H1 (cell line): ENCODE results near the gene SCNN1B. TPM values are rescaled to one million over a fixed set of nuclear protein-coding genes. Genes with fewer than 3 reads are reported as not detected.
A peak's percentile ranks its signal among the peaks of the same experiment; 100 is the strongest.

Experiments used
- CTCF ChIA-PET: fragments of 300-600 bp; sonication (Branson Sonifier 250); formaldehyde crosslinking; loops from one replicate; lab custom pipeline; 2021; ENCODE audit not compliant: partially characterized antibody; lab: Charles Lee
- POLR2A ChIA-PET: fragments of 300-600 bp; sonication (Branson Sonifier 250); formaldehyde crosslinking; loops from one replicate; lab custom pipeline; 2021; ENCODE audit warnings: inconsistent platforms; ENCODE audit not compliant: partially characterized antibody; lab: Charles Lee
- DNase-seq, 2 experiments: peaks; one replicate each; pipeline versions ENCODE4 v3.0.0 to v3.0.0-alpha.2; 2010 to 2022; ENCODE audit warnings: low spot score in 2 of 2, low read depth in 1 of 2, mixed read lengths in 1 of 2
- FAIRE-seq: peaks from 2 replicates; lab custom pipeline; 2011; peaks lifted over from hg19 to GRCh38; lab: Jason Lieb, UNC
- H2AFZ ChIP-seq: 2 replicates; pipeline ENCODE4 v1.8.1; 2012; ENCODE audit warnings: low read length, inconsistent platforms
- H2AK5ac ChIP-seq: 2 replicates; pipeline ENCODE4 v1.6.1; 2013; ENCODE audit warnings: low read depth, low read length
- H2BK120ac ChIP-seq: replicated peaks from 2 replicates; pipeline ENCODE3; 2013; ENCODE audit warnings: low read depth, low read length, inconsistent platforms
- H2BK12ac ChIP-seq: 2 replicates; pipeline ENCODE4 v1.6.1; 2013; ENCODE audit warnings: low read depth, low read length
- H2BK15ac ChIP-seq: 2 replicates; pipeline ENCODE4 v1.6.1; 2013; ENCODE audit warnings: low read length
- H2BK20ac ChIP-seq: 2 replicates; pipeline ENCODE4 v1.6.1; 2013; ENCODE audit warnings: low read length
- H2BK5ac ChIP-seq: 2 replicates; pipeline ENCODE4 v1.6.1; 2013; ENCODE audit warnings: low read depth, low read length
- H3K14ac ChIP-seq: 2 replicates; pipeline ENCODE4 v1.6.1; 2013; ENCODE audit warnings: inconsistent platforms; ENCODE audit not compliant: insufficient read length
- H3K18ac ChIP-seq: 2 replicates; pipeline ENCODE4 v1.6.1; 2013; ENCODE audit warnings: low read length; ENCODE audit errors: extremely low read depth
- H3K23ac ChIP-seq: 2 replicates; pipeline ENCODE4 v1.6.1; 2013; ENCODE audit warnings: inconsistent platforms; ENCODE audit not compliant: insufficient read length
- H3K23me2 ChIP-seq: 2 replicates; pipeline ENCODE4 v1.6.1; 2013; ENCODE audit warnings: low read depth, low read length
- H3K27ac ChIP-seq: 2 replicates; pipeline ENCODE4 v1.6.1; 2011; ENCODE audit warnings: low read depth, low read length, inconsistent platforms
- H3K27me3 ChIP-seq, 4 experiments: replicated peaks in 1 of 4; 1 replicate in 1 of 4; 2 replicates in 3 of 4; pipeline versions ENCODE4 v1.6.1 to v1.8.1; 2011 to 2013; ENCODE audit warnings: low read length in 3 of 4, mild to moderate bottlenecking in 3 of 4, inconsistent platforms in 2 of 4, mixed read lengths in 2 of 4, moderate library complexity in 1 of 4; ENCODE audit not compliant: control insufficient read depth in 3 of 4, insufficient read depth in 3 of 4; ENCODE audit errors: extremely low read depth in 1 of 4
- H3K36me3 ChIP-seq, 4 experiments: 2 replicates each; pipeline versions ENCODE4 v1.6.1 to v1.8.1; 2011 to 2013; ENCODE audit warnings: mild to moderate bottlenecking in 4 of 4, low read length in 3 of 4, moderate library complexity in 2 of 4, control low read depth in 1 of 4, inconsistent platforms in 1 of 4; ENCODE audit not compliant: insufficient read depth in 4 of 4, control insufficient read depth in 2 of 4
- H3K4ac ChIP-seq: replicated peaks from 2 replicates; pipeline ENCODE3; 2013; ENCODE audit warnings: low read length, low read depth, mixed read lengths, inconsistent platforms; ENCODE audit not compliant: insufficient read length
- H3K4me1 ChIP-seq, 4 experiments: replicated peaks in 1 of 4; 1 replicate in 1 of 4; 2 replicates in 3 of 4; pipeline versions ENCODE4 v1.6.1 to v1.8.1; 2011 to 2013; ENCODE audit warnings: low read length in 3 of 4, inconsistent platforms in 2 of 4, mixed read lengths in 1 of 4; ENCODE audit not compliant: insufficient read depth in 4 of 4, control insufficient read depth in 3 of 4
- H3K4me2 ChIP-seq, 2 experiments: 2 replicates each; pipeline versions ENCODE4 v1.6.1 to v1.8.1; 2011 to 2013; ENCODE audit warnings: low read depth in 2 of 2, low read length in 2 of 2, control low read depth in 1 of 2, inconsistent platforms in 1 of 2, mild to moderate bottlenecking in 1 of 2; ENCODE audit not compliant: insufficient read depth in 1 of 2
- H3K4me3 ChIP-seq, 4 experiments: fragments of 200-600, 300-600 bp in 1 of 4; sonication (generic), shearing (Covaris generic), sonication (Bioruptor Twin) in 1 of 4; 2 replicates each; pipeline versions ENCODE4 v1.5.1 to v1.8.1; 2011 to 2016; ENCODE audit warnings: low read length in 4 of 4, low read depth in 3 of 4, control low read depth in 2 of 4, inconsistent platforms in 2 of 4, mild to moderate bottlenecking in 2 of 4, mixed read lengths in 1 of 4, moderate library complexity in 1 of 4; ENCODE audit not compliant: insufficient read depth in 2 of 4; ENCODE audit errors: extremely low read depth in 1 of 4
- H3K56ac ChIP-seq: replicated peaks from 2 replicates; pipeline ENCODE3; 2013; ENCODE audit warnings: low read depth, mild to moderate bottlenecking, mixed read lengths, low read length, inconsistent platforms; ENCODE audit not compliant: insufficient read length
- H3K79me1 ChIP-seq: 2 replicates; pipeline ENCODE4 v1.6.1; 2013; ENCODE audit warnings: low read depth, low read length, control low read depth
- H3K79me2 ChIP-seq, 2 experiments: 2 replicates each; pipeline versions ENCODE4 v1.6.1 to v1.8.1; 2012 to 2013; ENCODE audit warnings: low read length in 2 of 2, mild to moderate bottlenecking in 2 of 2, inconsistent platforms in 1 of 2; ENCODE audit not compliant: insufficient read depth in 2 of 2, control insufficient read depth in 1 of 2
- H3K9ac ChIP-seq, 4 experiments: replicated peaks in 1 of 4; 1 replicate in 1 of 4; 2 replicates in 3 of 4; pipeline versions ENCODE4 v1.6.1 to v1.8.1; 2011 to 2013; ENCODE audit warnings: low read depth in 3 of 4, low read length in 3 of 4, control low read depth in 2 of 4, mild to moderate bottlenecking in 2 of 4, moderate library complexity in 2 of 4, inconsistent platforms in 1 of 4; ENCODE audit errors: extremely low read depth in 1 of 4
- H3K9me3 ChIP-seq, 2 experiments: 2 replicates each; pipeline versions ENCODE4 v1.6.1 to v1.8.1; 2012 to 2013; ENCODE audit warnings: mild to moderate bottlenecking in 2 of 2, moderate library complexity in 2 of 2, control low read depth in 1 of 2, inconsistent platforms in 1 of 2, low read depth in 1 of 2, low read length in 1 of 2, mixed read lengths in 1 of 2; ENCODE audit not compliant: insufficient read depth in 2 of 2
- H4K20me1 ChIP-seq, 2 experiments: replicated peaks in 1 of 2; 2 replicates each; pipeline versions ENCODE3 to v1.8.1; 2011 to 2013; ENCODE audit warnings: inconsistent platforms in 2 of 2, low read length in 2 of 2, mild to moderate bottlenecking in 1 of 2; ENCODE audit not compliant: insufficient read depth in 2 of 2, control insufficient read depth in 1 of 2
- H4K5ac ChIP-seq: 2 replicates; pipeline ENCODE4 v1.6.1; 2013; ENCODE audit warnings: low read length, low read depth, mixed read lengths, inconsistent platforms; ENCODE audit not compliant: insufficient read length
- H4K8ac ChIP-seq: 2 replicates; pipeline ENCODE4 v1.8.0; 2013; ENCODE audit warnings: mild to moderate bottlenecking, moderate library complexity, low read length, inconsistent platforms; ENCODE audit not compliant: insufficient read depth; ENCODE audit errors: extremely low read depth
- H4K91ac ChIP-seq: replicated peaks from 2 replicates; pipeline ENCODE3; 2013; ENCODE audit warnings: low read length, mixed read lengths, inconsistent platforms; ENCODE audit not compliant: insufficient read length
- CTCF ChIP-seq, 3 experiments: IDR thresholded peaks; 1 replicate in 2 of 3; 2 replicates in 1 of 3; pipeline versions ENCODE4 v1.5.1 to v1.6.1; 2011; ENCODE audit warnings: low read length in 3 of 3, mild to moderate bottlenecking in 3 of 3, inconsistent platforms in 2 of 3, low read depth in 1 of 3, moderate library complexity in 1 of 3; ENCODE audit not compliant: insufficient read depth in 1 of 3; ENCODE audit errors: control extremely low read depth in 1 of 3
- KDM1A ChIP-seq: fragments of 200-600, 300-600 bp; sonication (generic); IDR thresholded peaks from 2 replicates; pipeline ENCODE4 v1.7.1; 2016; ENCODE audit warnings: mild to moderate bottlenecking, low read length, borderline replicate concordance
- MAX ChIP-seq: IDR thresholded peaks from 2 replicates; pipeline ENCODE4 v1.6.1; 2012; ENCODE audit warnings: inconsistent platforms
- RAD21 ChIP-seq, 2 experiments: IDR thresholded peaks in 1 of 2; conservative IDR thresholded peaks in 1 of 2; 2 replicates each; pipeline ENCODE4 v1.6.1; 2011; ENCODE audit warnings: low read depth in 2 of 2, low read length in 2 of 2, improper control_type of control experiment in 1 of 2, inconsistent platforms in 1 of 2, mild to moderate bottlenecking in 1 of 2, moderate library complexity in 1 of 2
- RNF2 ChIP-seq: fragments of 200-900, 300-1000 bp; sonication (generic); IDR thresholded peaks from 2 replicates; pipeline ENCODE4 v1.7.1; 2016; ENCODE audit warnings: borderline replicate concordance, low read depth, mild to moderate bottlenecking, antibody characterized with exemption, low read length; ENCODE audit not compliant: poor library complexity, severe bottlenecking; ENCODE audit errors: missing control alignments
- YY1 ChIP-seq: IDR thresholded peaks from 2 replicates; pipeline ENCODE4 v1.6.1; 2011; ENCODE audit warnings: low read depth, mild to moderate bottlenecking, low read length
- WGBS, 2 experiments: shearing (Covaris generic) in 1 of 2; methylation state at CpG; one replicate each; pipeline versions ENCODE4 v1.1.6 to v1.1.7; 2013 to 2015; ENCODE audit warnings: low lambda C conversion rate in 2 of 2, mixed read lengths in 2 of 2, inconsistent platforms in 1 of 2, low coverage in 1 of 2, missing lambda C conversion rate in 1 of 2; ENCODE audit not compliant: insufficient replicate concordance in 2 of 2, insufficient coverage in 1 of 2, insufficient read length in 1 of 2; ENCODE audit errors: extremely low coverage in 1 of 2, missing lambda C conversion rate in 1 of 2; 5-methylcytosine and 5-hydroxymethylcytosine counted together
- polyA plus RNA-seq, 7 experiments: library from polyadenylated mRNA; depleted of rRNA in 3 of 7; stranded (reverse) in 5 of 7; unstranded in 2 of 7; fragments of >200 nt in 5 of 7; fragments of 200-250 nt in 2 of 7; gene quantifications; 1 replicate in 5 of 7; 2 replicates in 1 of 7; 4 replicates in 1 of 7; pipeline versions ENCODE4 v1.2.1 to v1.2.3, GENCODE V29; 2011 to 2013; ENCODE audit warnings: missing spikeins in 2 of 7, mixed read lengths in 2 of 7
- total RNA-seq: library from RNA; stranded (reverse); fragmentation: NEBNext Ultra II Directional; extraction: Animal tissue kit (Norgen Biotek cat#: 25700); gene quantifications from 2 replicates; pipeline ENCODE4 v1.2.1, GENCODE V29; 2021

Gene SCNN1B
- total and polyA plus RNA-seq, 2 of the 8 experiments (the other 6 are each of a cell fraction or from before 2014, with no cell fraction given): 0.20 to 0.95 TPM

DNA sequence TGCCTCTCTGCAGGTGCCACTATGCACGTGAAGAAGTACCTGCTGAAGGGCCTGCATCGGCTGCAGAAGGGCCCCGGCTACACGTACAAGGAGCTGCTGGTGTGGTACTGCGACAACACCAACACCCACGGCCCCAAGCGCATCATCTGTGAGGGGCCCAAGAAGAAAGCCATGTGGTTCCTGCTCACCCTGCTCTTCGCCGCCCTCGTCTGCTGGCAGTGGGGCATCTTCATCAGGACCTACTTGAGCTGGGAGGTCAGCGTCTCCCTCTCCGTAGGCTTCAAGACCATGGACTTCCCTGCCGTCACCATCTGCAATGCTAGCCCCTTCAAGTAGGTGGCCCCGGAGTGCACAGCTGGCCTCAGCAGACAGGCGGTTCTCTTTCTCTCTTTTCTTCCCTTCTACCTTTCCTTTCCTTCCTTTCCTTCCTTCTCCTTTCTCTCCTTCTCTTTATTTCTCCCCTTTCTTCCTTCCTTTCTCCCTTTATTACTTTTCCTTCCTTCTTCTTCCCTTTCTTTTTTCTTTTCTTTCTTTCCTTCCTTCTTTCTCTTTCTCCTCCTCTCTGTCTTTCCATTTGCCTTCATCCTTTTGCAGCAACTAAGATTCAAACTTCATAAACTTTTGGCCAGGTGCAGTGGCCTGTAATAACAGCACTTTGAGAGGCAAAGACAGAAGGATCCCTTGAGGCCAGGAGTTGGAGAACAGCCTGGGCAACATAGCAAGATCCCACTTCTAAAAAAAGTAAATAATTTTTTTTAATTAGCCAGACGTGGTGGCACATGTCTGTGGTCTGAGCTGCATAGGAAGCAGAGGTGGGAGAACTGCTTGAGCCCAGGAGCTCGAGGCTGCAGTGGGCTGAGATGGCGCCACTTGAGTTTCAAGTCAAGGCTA, 46.7 kb downstream of the SCNN1B start:
- H3K36me3 ChIP-seq: no peaks in the 10 kb centered on the region
- TF ChIP-seq MAX: 0 out of 2 replicates have a peak, but pooled peaks have one; percentile 14
- TF ChIP-seq CTCF (IDR thresholded peaks at IDR 0.05; ENCODE audit: control extremely low read depth in 1 of 3, insufficient read depth in 1 of 3, low read depth in 1 of 3, low read length in 3 of 3): peak; percentile 48 to 74 (median 62)
- peak; percentile 44 to 52; a peak in 3 of 4 replicates for TF ChIP-seq RAD21 (IDR thresholded peaks at IDR 0.05 in 1 of 2, conservative IDR thresholded peaks at IDR 0.05 in 1 of 2; ENCODE audit: low read depth in 2 of 2, low read length in 2 of 2)
- 0 out of 2 replicates have a peak, but pooled peaks have one; percentile 22 for TF ChIP-seq KDM1A
- TF ChIP-seq RNF2: no peak
- no peak for TF ChIP-seq YY1
- no peak overlapping the region for H2BK5ac ChIP-seq
- no peak overlapping the region for H3K23ac ChIP-seq
- no peak overlapping the region for H3K14ac ChIP-seq
- H3K9me3 ChIP-seq: no peaks in the 10 kb centered on the region
- no peaks in the 10 kb centered on the region for H3K23me2 ChIP-seq
- no peak overlapping the region for H2AK5ac ChIP-seq
- no peak overlapping the region for H3K4me3 ChIP-seq
- H3K18ac ChIP-seq: no peak overlapping the region
- H3K79me2 ChIP-seq: no peaks in the 10 kb centered on the region
- CTCF ChIA-PET: interaction anchor here (0.8 to 4.9 kb wide), 21 partner anchors 8 to 292 kb away, joined by 3 to 25 read pairs (median 3); no protein-coding TSS in a partner anchor
- no peak overlapping the region for H4K5ac ChIP-seq
- no peak overlapping the region for H3K56ac ChIP-seq
- 74% methylated on average over 16 of the region's 18 CpGs; no CpG with 5 or more reads in 1 of the 2 experiments for WGBS, 2 experiments
- peaks cover 0 to 4% (median under 1%) of the 10 kb centered on the region in 4 experiments; a peak in 3 of 7 replicates for H3K4me1 ChIP-seq
- no peak overlapping the region for H3K4me2 ChIP-seq
- no peak overlapping the region for H3K27ac ChIP-seq
- no peak overlapping the region for H4K91ac ChIP-seq
- no peak overlapping the region for H2BK15ac ChIP-seq
- no peaks in the 10 kb centered on the region for H4K20me1 ChIP-seq
- POLR2A ChIA-PET: interaction anchor here (0.9 kb wide), 1 partner anchor 14 kb away, joined by 4 read pairs; no protein-coding TSS in a partner anchor
- H3K27me3 ChIP-seq: no peaks in the 10 kb centered on the region
- no peak overlapping the region; the same call in 1 of the 2 replicates for H2BK12ac ChIP-seq
- DNase-seq (peak; percentile 59 to 61), FAIRE-seq (no peak)
- no peak overlapping the region for H4K8ac ChIP-seq
- no peaks in the 10 kb centered on the region for H3K79me1 ChIP-seq
- no peak overlapping the region for H2BK120ac ChIP-seq
- H3K4ac ChIP-seq: no peak overlapping the region
- H3K9ac ChIP-seq: no peak overlapping the region
- H2AFZ ChIP-seq: 0 out of 2 replicates have a peak overlapping the region, but pooled peaks have one; percentile 35
- H2BK20ac ChIP-seq: no peak overlapping the region
